NT2/D1 (cell line): ENCODE results near the gene CELSR1.

Source experiments
- DNase-seq: peaks from one replicate; pipeline ENCODE4 v3.0.0-alpha.2; 2011; ENCODE audit warnings: low read depth, low spot score
- H3K27me3 ChIP-seq: 2 replicates; pipeline ENCODE4 v1.6.0; 2011; ENCODE audit warnings: mild to moderate bottlenecking; ENCODE audit not compliant: insufficient read length, insufficient read depth
- H3K36me3 ChIP-seq: 2 replicates; pipeline ENCODE4 v1.6.1; 2011; ENCODE audit warnings: mild to moderate bottlenecking, low read length, mixed read lengths; ENCODE audit not compliant: insufficient read depth, insufficient read length
- H3K4me1 ChIP-seq: 2 replicates; pipeline ENCODE4 v1.5.1; 2011; ENCODE audit not compliant: insufficient read depth, insufficient read length
- H3K4me3 ChIP-seq: 2 replicates; pipeline ENCODE4 v1.5.1; 2011; ENCODE audit warnings: low read depth; ENCODE audit not compliant: insufficient read length
- H3K9ac ChIP-seq: 2 replicates; pipeline ENCODE4 v1.6.0; 2011; ENCODE audit warnings: low read depth; ENCODE audit not compliant: insufficient read length
- H3K9me3 ChIP-seq: 2 replicates; pipeline ENCODE4 v1.5.1; 2011; ENCODE audit warnings: mild to moderate bottlenecking, low read length; ENCODE audit not compliant: insufficient read depth
- SUZ12 ChIP-seq: IDR thresholded peaks from 2 replicates; pipeline ENCODE4 v1.6.1; 2011; ENCODE audit not compliant: insufficient read length, insufficient read depth; ENCODE audit errors: extremely low read depth
- YY1 ChIP-seq: IDR thresholded peaks from 2 replicates; pipeline ENCODE4 v1.6.1; 2011; ENCODE audit not compliant: insufficient read length, insufficient read depth
- ZNF274 ChIP-seq: IDR thresholded peaks from 2 replicates; pipeline ENCODE4 v1.6.1; 2011; ENCODE audit warnings: mild to moderate bottlenecking, low read depth, low read length

Gene CELSR1

GRCh38 chr22:46572911-46573780 is 35.7 kb upstream of the CELSR1 start:
- peaks cover 14% of the 10 kb centered on the region; the same call in 1 of the 2 replicates for H3K9me3 ChIP-seq
- peaks cover 7% of the 10 kb centered on the region for H3K27me3 ChIP-seq
- no peak overlapping the region for H3K4me3 ChIP-seq
- DNase-seq: no peak
- TF ChIP-seq ZNF274: no peak
- no peak for TF ChIP-seq YY1
- no peak for TF ChIP-seq SUZ12
- no peaks in the 10 kb centered on the region for H3K36me3 ChIP-seq
- no peak overlapping the region for H3K9ac ChIP-seq
- peaks cover 16% of the 10 kb centered on the region for H3K4me1 ChIP-seq

GRCh38 chr22:46571642-46572250 is 34.3 kb upstream of the CELSR1 start:
- no peak overlapping the region for H3K4me3 ChIP-seq
- peaks cover 14% of the 10 kb centered on the region; the same call in 1 of the 2 replicates for H3K9me3 ChIP-seq
- H3K9ac ChIP-seq: no peak overlapping the region
- TF ChIP-seq YY1: no peak
- H3K4me1 ChIP-seq: peaks cover 12% of the 10 kb centered on the region
- no peak for DNase-seq
- H3K36me3 ChIP-seq: no peaks in the 10 kb centered on the region
- H3K27me3 ChIP-seq: peaks cover 2% of the 10 kb centered on the region

GRCh38 chr22:46569848-46570695 is 32.7 kb upstream of the CELSR1 start:
- DNase-seq: no peak
- TF ChIP-seq YY1 (no peak), ZNF274 (no peak), SUZ12 (no peak)
- H3K27me3 ChIP-seq: peaks cover 2% of the 10 kb centered on the region
- H3K36me3 ChIP-seq: no peaks in the 10 kb centered on the region
- no peak overlapping the region for H3K9ac ChIP-seq
- no peak overlapping the region for H3K4me3 ChIP-seq
- H3K4me1 ChIP-seq: peaks cover 2% of the 10 kb centered on the region
- peaks cover 14% of the 10 kb centered on the region; the same call in 1 of the 2 replicates for H3K9me3 ChIP-seq

- H3K9ac ChIP-seq: no peak overlapping the region
- TF ChIP-seq ZNF274 (no peak), SUZ12 (no peak), YY1 (no peak)
- no peak for DNase-seq
- no peaks in the 10 kb centered on the region for H3K36me3 ChIP-seq
- peaks cover 2% of the 10 kb centered on the region for H3K27me3 ChIP-seq
- no peak overlapping the region for H3K4me3 ChIP-seq
- no peaks in the 10 kb centered on the region for H3K4me1 ChIP-seq
- H3K9me3 ChIP-seq: peaks cover 14% of the 10 kb centered on the region; the same call in 1 of the 2 replicates
These were observed 31.8 kb upstream of the CELSR1 start for GRCh38 chr22:46569055-46569847.

GRCh38 chr22:46568102-46568809 is 30.8 kb upstream of the CELSR1 start:
- peaks cover 2% of the 10 kb centered on the region for H3K27me3 ChIP-seq
- peaks cover 4% of the 10 kb centered on the region for H3K4me1 ChIP-seq
- H3K4me3 ChIP-seq: no peak overlapping the region
- no peak overlapping the region for H3K9ac ChIP-seq
- DNase-seq: no peak
- peaks cover 14% of the 10 kb centered on the region; the same call in 1 of the 2 replicates for H3K9me3 ChIP-seq
- no peaks in the 10 kb centered on the region for H3K36me3 ChIP-seq
- TF ChIP-seq SUZ12 (no peak), ZNF274 (no peak), YY1 (no peak)

- Histone ChIP-seq H3K9ac (no peak overlapping the region), H3K27me3 (peaks cover 2% of the 10 kb centered on the region), H3K36me3 (no peaks in the 10 kb centered on the region), H3K4me1 (peaks cover 4% of the 10 kb centered on the region), H3K9me3 (peaks cover 14% of the 10 kb centered on the region; the same call in 1 of the 2 replicates), H3K4me3 (no peak overlapping the region)
- no peak for DNase-seq
- TF ChIP-seq YY1 (no peak), SUZ12 (no peak), ZNF274 (no peak)
These were observed 30.1 kb upstream of the CELSR1 start for GRCh38 chr22:46567471-46567870.
